ENCODE data around the gene AURKA.
"Not testable (repeated sequence)": the region's sequence is repeated elsewhere in the genome, so short reads cannot be mapped to it uniquely, and the experiment has no call there.

The AURKA gene

DNA sequence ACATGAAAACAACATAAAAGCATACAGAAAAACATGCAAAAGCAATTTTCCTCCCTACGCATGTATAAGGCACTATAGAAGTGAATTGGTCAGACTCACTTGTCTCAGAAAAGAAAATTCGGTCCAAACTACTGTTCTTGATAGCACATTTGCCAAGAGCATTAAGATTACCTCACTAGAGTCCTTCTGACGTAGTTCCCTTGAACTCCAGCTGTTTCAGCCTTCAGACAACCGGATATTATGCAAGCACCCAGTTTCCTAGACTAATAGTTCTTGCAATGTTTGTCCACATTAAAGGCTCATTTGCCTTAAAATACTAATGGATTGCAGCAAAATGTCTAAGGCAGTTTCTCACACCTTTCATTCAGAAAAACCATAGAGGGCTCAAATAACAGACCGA, 17.5 kb upstream of the AURKA start:
- ChIA-PET CTCF (interaction anchor here (1.1 to 8.5 kb wide), 5 partner anchors 9 to 14 kb away, joined by 3 to 52 read pairs (median 4); no protein-coding TSS in a partner anchor), POLR2A (no interaction called here)
- H3K4me3 ChIP-seq (ENCODE audit: low read depth, low read length): no peak overlapping the region
- TF ChIP-seq, protein P1, sequence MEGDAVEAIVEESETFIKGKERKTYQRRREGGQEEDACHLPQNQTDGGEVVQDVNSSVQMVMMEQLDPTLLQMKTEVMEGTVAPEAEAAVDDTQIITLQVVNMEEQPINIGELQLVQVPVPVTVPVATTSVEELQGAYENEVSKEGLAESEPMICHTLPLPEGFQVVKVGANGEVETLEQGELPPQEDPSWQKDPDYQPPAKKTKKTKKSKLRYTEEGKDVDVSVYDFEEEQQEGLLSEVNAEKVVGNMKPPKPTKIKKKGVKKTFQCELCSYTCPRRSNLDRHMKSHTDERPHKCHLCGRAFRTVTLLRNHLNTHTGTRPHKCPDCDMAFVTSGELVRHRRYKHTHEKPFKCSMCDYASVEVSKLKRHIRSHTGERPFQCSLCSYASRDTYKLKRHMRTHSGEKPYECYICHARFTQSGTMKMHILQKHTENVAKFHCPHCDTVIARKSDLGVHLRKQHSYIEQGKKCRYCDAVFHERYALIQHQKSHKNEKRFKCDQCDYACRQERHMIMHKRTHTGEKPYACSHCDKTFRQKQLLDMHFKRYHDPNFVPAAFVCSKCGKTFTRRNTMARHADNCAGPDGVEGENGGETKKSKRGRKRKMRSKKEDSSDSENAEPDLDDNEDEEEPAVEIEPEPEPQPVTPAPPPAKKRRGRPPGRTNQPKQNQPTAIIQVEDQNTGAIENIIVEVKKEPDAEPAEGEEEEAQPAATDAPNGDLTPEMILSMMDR (IDR thresholded peaks at IDR 0.05; ENCODE audit: insufficient read depth, low read length, missing control alignments): no peak
- no peak for DNase-seq (ENCODE audit: low read depth, low spot score)

GRCh38 chr20:56406910-56407309, 14.9 kb upstream of the AURKA start:
- CTCF ChIA-PET: interaction anchor here (1.0 to 8.5 kb wide), 5 partner anchors 9 to 33 kb away, joined by 3 to 52 read pairs (median 4); no protein-coding TSS in a partner anchor
- TF ChIP-seq, protein P1 (IDR thresholded peaks at IDR 0.05; ENCODE audit: insufficient read depth, low read length, missing control alignments): no peak
- no peak for DNase-seq (ENCODE audit: low read depth, low spot score)
- POLR2A ChIA-PET: interaction anchor here (0.7 kb wide), 1 partner anchor 33 kb away, joined by 3 read pairs; no protein-coding TSS in a partner anchor
- no peak overlapping the region for H3K4me3 ChIP-seq (ENCODE audit: low read depth, low read length)

GRCh38 chr20:56405356-56405755, 13.3 kb upstream of the AURKA start:
- POLR2A ChIA-PET: interaction anchor here (0.6 to 0.9 kb wide), 2 partner anchors 35 to 64 kb away, joined by 3 read pairs; no protein-coding TSS in a partner anchor
- DNase-seq (ENCODE audit: low read depth, low spot score); H3K4me3 ChIP-seq (ENCODE audit: low read depth, low read length): not testable (repeated sequence)
- CTCF ChIA-PET: interaction anchor here (0.9 to 8.5 kb wide), 3 partner anchors 7 to 15 kb away, joined by 3 to 52 read pairs (median 4); no protein-coding TSS in a partner anchor

DNA sequence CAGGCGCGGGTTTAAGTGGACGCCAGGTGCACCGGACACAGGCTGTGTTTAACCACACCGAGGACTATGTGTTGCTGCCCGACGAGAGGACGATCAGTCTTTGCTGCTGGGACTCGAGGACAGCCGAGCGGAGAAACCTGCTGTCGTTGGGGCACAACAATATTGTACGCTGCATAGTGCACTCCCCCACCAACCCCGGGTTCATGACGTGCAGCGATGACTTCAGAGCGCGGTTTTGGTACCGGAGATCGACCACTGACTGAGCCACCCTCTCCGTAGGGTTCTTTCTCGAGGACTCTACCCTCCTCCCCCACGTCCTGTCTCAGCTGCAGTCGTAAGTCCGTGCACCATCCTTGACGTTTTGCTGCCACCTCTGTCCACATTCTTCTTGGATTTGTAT, 11.4 kb upstream of the AURKA start:
- no peak for DNase-seq (ENCODE audit: low read depth, low spot score)
- ChIA-PET CTCF (interaction anchor here (0.8 kb wide), 1 partner anchor 15 kb away, joined by 3 read pairs; no protein-coding TSS in a partner anchor), POLR2A (no interaction called here)
- TF ChIP-seq, protein P1 (IDR thresholded peaks at IDR 0.05; ENCODE audit: insufficient read depth, low read length, missing control alignments): no peak
- no peak overlapping the region for H3K4me3 ChIP-seq (ENCODE audit: low read depth, low read length)

- CTCF ChIA-PET: interaction anchor here (0.6 to 3.1 kb wide), 21 partner anchors 9 to 115 kb away, joined by 3 to 16 read pairs (median 4); partner anchors contain the start of gene CASS4
- POLR2A ChIA-PET: no interaction called here
- DNase-seq (ENCODE audit: low read depth, low spot score): no peak
- TF ChIP-seq, protein P1 (IDR thresholded peaks at IDR 0.05; ENCODE audit: insufficient read depth, low read length, missing control alignments): peak; percentile 72
- no peak overlapping the region for H3K4me3 ChIP-seq (ENCODE audit: low read depth, low read length)
Measured at GRCh38 chr20:56400001-56400640, 8.1 kb upstream of the AURKA start.

GRCh38 chr20:56395166-56395565, 3.2 kb upstream of the AURKA start:
- TF ChIP-seq, protein P1 (IDR thresholded peaks at IDR 0.05; ENCODE audit: insufficient read depth, low read length, missing control alignments): no peak
- ChIA-PET CTCF (interaction anchor here (1.1 to 4.8 kb wide), 4 partner anchors 9 to 120 kb away, joined by 3 to 35 read pairs (median 4); no protein-coding TSS in a partner anchor), POLR2A (interaction anchor here (1.0 kb wide), 1 partner anchor 16 kb away, joined by 3 read pairs; no protein-coding TSS in a partner anchor)

More at GRCh38 chr20:56395166-56395565, 3.2 kb upstream of the AURKA start:
- no peak overlapping the region for H3K4me3 ChIP-seq (ENCODE audit: low read depth, low read length)
- no peak for DNase-seq (ENCODE audit: low read depth, low spot score)
